Measurements from ENCODE around the gene H3-3A. TPM values are rescaled to one million over a fixed set of nuclear protein-coding genes. Genes with fewer than 3 reads are reported as not detected.

H3-3A gene
- total RNA-seq, 4 donors from 2014 or later, result 128 to 557 (median 501) TPM

GRCh38 chr1:226119169-226119568 lies 56.7 kb downstream of the H3-3A start:
- in situ Hi-C loops (cut with MboI; ENCODE audit: low pct_ligation_motif_present in 1 of 4, low pct_unique_long_range_greater_than_20kb in 1 of 4, low sequenced_read_pairs in 3 of 4), result loop anchor here in 1 of 4 donors (5.0 kb wide), 1 partner anchor 52 kb away; no protein-coding TSS in a partner anchor
- H3K4me3 ChIP-seq, result no peak overlapping the region
- H3K36me3 ChIP-seq, result no peaks in the 10 kb centered on the region
- TF ChIP-seq EP300 (IDR thresholded peaks at IDR 0.05; ENCODE audit: low read depth) (no peak), CTCF (IDR thresholded peaks at IDR 0.05) (no peak), POLR2A (IDR thresholded peaks at IDR 0.05) (no peak), POLR2AphosphoS5 (IDR thresholded peaks at IDR 0.05) (no peak)
- no peaks in the 10 kb centered on the region for H3K9me3 ChIP-seq
- no peak overlapping the region for H3K27ac ChIP-seq
- no peaks in the 10 kb centered on the region for H3K27me3 ChIP-seq
- 76% methylated on average over 6 of the region's 6 CpGs; no CpG with 5 or more reads in 1 of the 2 donors for WGBS, 2 donors (ENCODE audit: low coverage in 1 of 2)
- peaks cover 15 to 24% (median 18%) of the 10 kb centered on the region in 4 donors for H3K4me1 ChIP-seq
- DNase-seq, result no peak
- intact Hi-C loops (cut with DNase I; ENCODE audit: low total_unique reads), result no loop called here

- peaks cover 16 to 36% (median 25%) of the 10 kb centered on the region in 4 donors for H3K4me1 ChIP-seq
- TF ChIP-seq EP300 (IDR thresholded peaks at IDR 0.05; ENCODE audit: low read depth) (no peak), CTCF (IDR thresholded peaks at IDR 0.05) (no peak), POLR2A (IDR thresholded peaks at IDR 0.05) (no peak), POLR2AphosphoS5 (IDR thresholded peaks at IDR 0.05) (no peak)
- H3K9me3 ChIP-seq, result no peaks in the 10 kb centered on the region
- in situ Hi-C loops (cut with MboI; ENCODE audit: low pct_ligation_motif_present in 1 of 4, low pct_unique_long_range_greater_than_20kb in 1 of 4, low sequenced_read_pairs in 3 of 4) (loop anchor here in 1 of 4 donors (10.0 kb wide), 1 partner anchor 56 kb away; the partner anchor contains the start of gene H3-3A), intact Hi-C loops (cut with DNase I; ENCODE audit: low total_unique reads) (loop anchor here (5.0 kb wide), 1 partner anchor 58 kb away; the partner anchor contains the start of gene H3-3A)
- H3K36me3 ChIP-seq, result no peaks in the 10 kb centered on the region
- WGBS, 2 donors (ENCODE audit: low coverage in 1 of 2), result 86% methylated on average over 5 of the region's 5 CpGs; no CpG with 5 or more reads in 1 of the 2 donors
- H3K4me3 ChIP-seq, result no peak overlapping the region
- H3K27me3 ChIP-seq, result no peaks in the 10 kb centered on the region
- no peak for DNase-seq
- no peak overlapping the region for H3K27ac ChIP-seq
Measured at GRCh38 chr1:226120398-226120797, 57.9 kb downstream of the H3-3A start.

GRCh38 chr1:226121049-226121586 lies 58.6 kb downstream of the H3-3A start:
- Histone ChIP-seq H3K9me3 (no peaks in the 10 kb centered on the region), H3K4me1 (peaks cover 16 to 39% (median 27%) of the 10 kb centered on the region in 4 donors), H3K27me3 (no peaks in the 10 kb centered on the region), H3K27ac (peak overlapping the region; percentile 90 to 98 (median 94)), H3K4me3 (peak overlapping the region; percentile 2 to 75 (median 68)), H3K36me3 (no peaks in the 10 kb centered on the region)
- TF ChIP-seq CTCF (IDR thresholded peaks at IDR 0.05), result no peak
- TF ChIP-seq POLR2A (IDR thresholded peaks at IDR 0.05), result no peak
- no peak for TF ChIP-seq POLR2AphosphoS5 (IDR thresholded peaks at IDR 0.05)
- TF ChIP-seq EP300 (IDR thresholded peaks at IDR 0.05; ENCODE audit: low read depth), result no peak
- no peak for DNase-seq
- intact Hi-C loops (cut with DNase I; ENCODE audit: low total_unique reads), result loop anchor here (5.0 kb wide), 1 partner anchor 59 kb away; the partner anchor contains the start of gene H3-3A
- WGBS, 2 donors (ENCODE audit: low coverage in 1 of 2), result 17 to 80% methylated on average over 1 to 26 of the region's 37 CpGs
- in situ Hi-C loops (cut with MboI; ENCODE audit: low pct_ligation_motif_present in 1 of 4, low pct_unique_long_range_greater_than_20kb in 1 of 4, low sequenced_read_pairs in 3 of 4), result loop anchor here in 1 of 4 donors (10.0 kb wide), 1 partner anchor 56 kb away; the partner anchor contains the start of gene H3-3A

Other genes starting within 250 kb of the H3-3A start
- gene TMEM63A, start 180.3 kb upstream of the H3-3A start, total RNA-seq, result 100 to 1,000 TPM; 104 to 256 (median 180) TPM
- gene LEFTY1, start 173.6 kb upstream of the H3-3A start, total RNA-seq, result 100 to 1,000 TPM in 3 of 4 donors, 10 to 100 TPM in 1; 86.0 to 320 (median 214) TPM
- 10 to 100 TPM; 26.5 to 40.6 (median 32.2) TPM for gene PYCR2, start 138.5 kb upstream of the H3-3A start, total RNA-seq
- gene LEFTY2, start 121.5 kb upstream of the H3-3A start, total RNA-seq, result 10 to 100 TPM in 2 of 4 donors, under 1 TPM in 1, not detected in 1; 0.55 to 28.7 (median 24.5) TPM
- gene SDE2, start 63.4 kb upstream of the H3-3A start, total RNA-seq, result 10 to 100 TPM in 2 of 4 donors, 1 to 10 TPM in 2; 4.4 to 19.2 (median 13.2) TPM
- 10 to 100 TPM; 19.3 to 44.6 (median 30.7) TPM for gene ACBD3, start 124.0 kb downstream of the H3-3A start, total RNA-seq
- gene MIXL1, start 160.9 kb downstream of the H3-3A start, total RNA-seq, result under 1 TPM in 1 of 4 donors, not detected in 3; 0.32 TPM
- 1 to 10 TPM in 2 of 4 donors, under 1 TPM in 1, not detected in 1; 1.00 to 3.2 (median 2.3) TPM for gene LIN9, start 246.4 kb downstream of the H3-3A start, total RNA-seq

Data from transverse colon (tissue), 4 donors.